Endodermal cell (in vitro differentiated cells): ENCODE results near the gene HSP90B1. TPM values are rescaled to one million over a fixed set of nuclear protein-coding genes. Genes with fewer than 3 reads are reported as not detected.
A peak's percentile ranks its signal among the peaks of the same experiment; 100 is the strongest.

ENCODE experiments used
- DNase-seq: peaks from one replicate; pipeline ENCODE4 v3.0.0-alpha.2; 2017
- H3K27ac ChIP-seq: 2 replicates; pipeline ENCODE4 v1.5.1; 2013; ENCODE audit warnings: mild to moderate bottlenecking, low read depth, low read length, moderate library complexity
- H3K27me3 ChIP-seq: 2 replicates; pipeline ENCODE4 v1.6.1; 2013; ENCODE audit warnings: mild to moderate bottlenecking, low read length, moderate library complexity; ENCODE audit not compliant: insufficient read depth, control insufficient read depth, poor library complexity, severe bottlenecking
- H3K36me3 ChIP-seq: 2 replicates; pipeline ENCODE4 v1.7.0; 2013; ENCODE audit warnings: mild to moderate bottlenecking, low read length, moderate library complexity; ENCODE audit not compliant: control insufficient read depth, insufficient read depth
- H3K4me1 ChIP-seq: one replicate; pipeline ENCODE4 v1.7.0; 2013; ENCODE audit warnings: low read length; ENCODE audit not compliant: control insufficient read depth, insufficient read depth
- H3K4me3 ChIP-seq: 2 replicates; pipeline ENCODE4 v1.5.1; 2013; ENCODE audit warnings: mild to moderate bottlenecking, low read length, moderate library complexity
- H3K9ac ChIP-seq: 2 replicates; pipeline ENCODE4 v1.6.1; 2013; ENCODE audit warnings: mild to moderate bottlenecking, low read length, moderate library complexity; ENCODE audit not compliant: poor library complexity, severe bottlenecking; ENCODE audit errors: extremely low read depth
- H3K9me3 ChIP-seq: 2 replicates; pipeline ENCODE4 v1.6.1; 2013; ENCODE audit warnings: mild to moderate bottlenecking, low read length, moderate library complexity; ENCODE audit not compliant: control insufficient read depth
- H3K27ac Mint-ChIP-seq: 2 replicates; pipeline ENCODE4 v1.8.0; 2020; ENCODE audit warnings: mixed read lengths
- H3K27me3 Mint-ChIP-seq: 2 replicates; pipeline ENCODE4 v1.8.0; 2021; ENCODE audit warnings: mild to moderate bottlenecking, mixed read lengths; ENCODE audit not compliant: insufficient read depth
- H3K36me3 Mint-ChIP-seq: 2 replicates; pipeline ENCODE4 v1.8.0; 2020; ENCODE audit warnings: low read depth, mixed read lengths
- H3K4me1 Mint-ChIP-seq: 2 replicates; pipeline ENCODE4 v1.8.0; 2020; ENCODE audit warnings: mixed read lengths
- H3K4me3 Mint-ChIP-seq: 2 replicates; pipeline ENCODE4 v1.8.0; 2020; ENCODE audit warnings: mild to moderate bottlenecking, moderate library complexity, mixed read lengths
- H3K9me3 Mint-ChIP-seq: 2 replicates; pipeline ENCODE4 v1.8.0; 2020; ENCODE audit warnings: mild to moderate bottlenecking, mixed read lengths
- CTCF ChIP-seq: fragments of 200-600 bp; sonication (generic); conservative IDR thresholded peaks from 2 replicates; pipeline ENCODE4 v1.5.0; 2021; ENCODE audit warnings: antibody characterized with exemption, mild to moderate bottlenecking
- WGBS, 2 experiments: methylation state at CpG; one replicate each; pipeline versions ENCODE4 v1.1.5 to v1.1.7; 2013; ENCODE audit warnings: missing lambda C conversion rate in 2 of 2, mixed read lengths in 1 of 2; ENCODE audit not compliant: insufficient coverage in 1 of 2, insufficient read length in 1 of 2; 5-methylcytosine and 5-hydroxymethylcytosine counted together
- total RNA-seq, 2 donors: library from RNA; stranded (reverse); fragmentation: NEBNext Ultra II Directional in 1 of 2; extraction: Animal tissue kit (Norgen Biotek cat#: 25700) in 1 of 2; gene quantifications; 2 replicates in 1 of 2; 3 replicates in 1 of 2; pipeline ENCODE4 v1.2.1, GENCODE V29; 2021

HSP90B1 gene
- total RNA-seq, 2 donors from 2014 or later = 1,047 to 1,509 TPM

- no peak for DNase-seq
- Histone ChIP-seq H3K4me3 (peak overlapping the region; percentile 92), H3K9me3 (no peaks in the 10 kb centered on the region), H3K9ac (peak overlapping the region; percentile 90), H3K27me3 (no peaks in the 10 kb centered on the region), H3K36me3 (peaks cover 21% of the 10 kb centered on the region), H3K27ac (peak overlapping the region; percentile 52), H3K4me1 (no peaks in the 10 kb centered on the region)
- Mint-ChIP-seq H3K27me3 (no peaks in the 10 kb centered on the region), H3K9me3 (no peaks in the 10 kb centered on the region), H3K27ac (peak overlapping the region; percentile 98), H3K36me3 (peaks cover 14% of the 10 kb centered on the region), H3K4me3 (peak overlapping the region; percentile 96), H3K4me1 (peaks cover 22% of the 10 kb centered on the region)
- 0% methylated on average over 8 of the region's 11 CpGs; no CpG with 5 or more reads in 1 of the 2 experiments for WGBS, 2 experiments
- no peak for TF ChIP-seq CTCF
Observed at GRCh38 chr12:103965255-103965589, 35.0 kb downstream of the HSP90B1 start.

GRCh38 chr12:103965590-103966504 is 35.6 kb downstream of the HSP90B1 start, which contains the start of gene TDG:
TSS of gene TDG (plus strand) at chr12:103965872. CDS start at chr12:103966038, 166 bp downstream.
- no peaks in the 10 kb centered on the region for H3K4me1 ChIP-seq
- H3K9me3 ChIP-seq = no peaks in the 10 kb centered on the region
- Mint-ChIP-seq H3K9me3 (no peaks in the 10 kb centered on the region), H3K27me3 (no peaks in the 10 kb centered on the region), H3K4me1 (peaks cover 22% of the 10 kb centered on the region), H3K4me3 (peak within 1 kb of the TSS; percentile 96), H3K36me3 (peaks cover 14% of the 10 kb centered on the region), H3K27ac (peak within 1 kb of the TSS; percentile 98)
- H3K4me3 ChIP-seq = peak within 1 kb of the TSS; percentile 92
- peak within 1 kb of the TSS; percentile 98 for H3K27ac ChIP-seq
- H3K9ac ChIP-seq = peak within 1 kb of the TSS; percentile 90
- H3K36me3 ChIP-seq = peaks cover 21% of the 10 kb centered on the region
- WGBS, 2 experiments = 4 to 13% methylated on average over 11 to 63 of the region's 64 CpGs
- no peaks in the 10 kb centered on the region for H3K27me3 ChIP-seq
- DNase-seq = peak; percentile 100
- peak; percentile 48 for TF ChIP-seq CTCF

GRCh38 chr12:103966736-103967135 is 36.5 kb downstream of the HSP90B1 start:
- no peak for DNase-seq
- peak overlapping the region; percentile 98 for H3K27ac ChIP-seq
- H3K4me1 ChIP-seq = no peaks in the 10 kb centered on the region
- H3K4me3 ChIP-seq = peak overlapping the region; percentile 92
- peak overlapping the region; percentile 96 for H3K4me3 Mint-ChIP-seq
- peaks cover 18% of the 10 kb centered on the region for H3K36me3 Mint-ChIP-seq
- 63 to 67% methylated on average over 1 of the region's 1 CpG for WGBS, 2 experiments
- H3K27ac Mint-ChIP-seq = peak overlapping the region; percentile 98
- TF ChIP-seq CTCF = no peak
- H3K36me3 ChIP-seq = peaks cover 21% of the 10 kb centered on the region
- H3K9ac ChIP-seq = peak overlapping the region; percentile 90
- H3K4me1 Mint-ChIP-seq = peaks cover 22% of the 10 kb centered on the region
- no peaks in the 10 kb centered on the region for H3K9me3 Mint-ChIP-seq
- H3K27me3 ChIP-seq = no peaks in the 10 kb centered on the region
- no peaks in the 10 kb centered on the region for H3K9me3 ChIP-seq
- H3K27me3 Mint-ChIP-seq = no peaks in the 10 kb centered on the region
